Activated naive CD8-positive, alpha-beta T cell treated with anti-CD3 and anti-CD28 coated beads, Interleukin-2, amount 50 U/mL, for 24 hours (primary cell): ENCODE data around the gene PLCXD1.
"Not testable (repeated sequence)": the region's sequence is repeated elsewhere in the genome, so short reads cannot be mapped to it uniquely, and the experiment has no call there.

Experiments
- ATAC-seq: fragments of 150-1000 bp; cut with Tn5 transposase; one replicate; pipeline ENCODE4 v1.10.0; 2021
- DNase-seq: peaks from one replicate; pipeline ENCODE4 v3.0.0; 2021
- H3K27ac Mint-ChIP-seq: one replicate; pipeline ENCODE4 v1.8.0; 2021; ENCODE audit warnings: mild to moderate bottlenecking, mixed read lengths
- H3K27me3 Mint-ChIP-seq: one replicate; pipeline ENCODE4 v1.8.0; 2021; ENCODE audit warnings: mixed read lengths
- H3K36me3 Mint-ChIP-seq: one replicate; pipeline ENCODE4 v1.8.0; 2021; ENCODE audit warnings: low read depth, mixed read lengths
- H3K4me1 Mint-ChIP-seq: one replicate; pipeline ENCODE4 v1.8.0; 2021; ENCODE audit warnings: mixed read lengths
- H3K4me3 Mint-ChIP-seq: one replicate; pipeline ENCODE4 v1.8.0; 2021; ENCODE audit warnings: mild to moderate bottlenecking, moderate library complexity, mixed read lengths
- H3K9me3 Mint-ChIP-seq: one replicate; pipeline ENCODE4 v1.8.0; 2021; ENCODE audit warnings: mixed read lengths

The PLCXD1 gene

DNA sequence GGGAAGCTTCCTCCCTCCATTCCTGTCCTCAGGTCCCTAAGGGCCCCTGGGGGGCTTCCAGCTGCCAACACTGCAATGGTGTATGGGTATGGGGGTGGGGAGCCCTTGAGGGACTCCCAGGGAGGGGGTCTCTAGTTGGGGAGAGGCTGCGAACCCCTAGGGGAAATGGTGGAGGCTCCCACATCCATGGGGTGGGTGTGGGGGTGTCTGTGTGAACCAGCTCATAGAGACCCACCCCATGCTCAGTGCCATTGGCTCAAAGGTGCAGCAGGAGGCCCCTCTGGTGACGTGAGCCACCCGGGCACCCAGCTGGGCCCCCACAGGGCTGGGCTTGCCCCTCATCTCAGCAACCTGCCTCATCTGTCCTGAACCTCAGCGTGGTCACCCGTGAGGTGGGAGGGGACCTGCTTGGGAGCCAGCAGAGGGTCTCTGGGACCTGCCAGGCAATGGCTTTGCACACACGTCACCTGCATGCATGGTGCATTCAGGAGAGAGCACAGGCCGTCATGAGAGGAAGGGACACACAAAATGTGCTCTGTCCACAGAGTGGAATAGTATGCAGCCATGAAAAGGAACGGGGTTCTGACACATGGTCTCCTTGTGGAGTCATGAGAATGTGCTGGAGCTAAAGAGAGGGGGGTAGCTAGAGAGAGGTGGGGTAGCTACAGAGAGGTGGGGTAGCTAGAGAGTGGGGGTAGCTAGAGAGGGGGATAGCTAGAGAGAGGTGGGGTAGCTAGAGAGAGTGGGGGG, 22.7 kb upstream of the PLCXD1 start:
- H3K27ac Mint-ChIP-seq, result no peak overlapping the region
- no peak for DNase-seq
- H3K27me3 Mint-ChIP-seq, result no peaks in the 10 kb centered on the region
- H3K9me3 Mint-ChIP-seq, result no peaks in the 10 kb centered on the region
- H3K4me1 Mint-ChIP-seq, result no peaks in the 10 kb centered on the region
- H3K36me3 Mint-ChIP-seq, result no peaks in the 10 kb centered on the region
- no peak overlapping the region for H3K4me3 Mint-ChIP-seq
- ATAC-seq, result no peak

DNA sequence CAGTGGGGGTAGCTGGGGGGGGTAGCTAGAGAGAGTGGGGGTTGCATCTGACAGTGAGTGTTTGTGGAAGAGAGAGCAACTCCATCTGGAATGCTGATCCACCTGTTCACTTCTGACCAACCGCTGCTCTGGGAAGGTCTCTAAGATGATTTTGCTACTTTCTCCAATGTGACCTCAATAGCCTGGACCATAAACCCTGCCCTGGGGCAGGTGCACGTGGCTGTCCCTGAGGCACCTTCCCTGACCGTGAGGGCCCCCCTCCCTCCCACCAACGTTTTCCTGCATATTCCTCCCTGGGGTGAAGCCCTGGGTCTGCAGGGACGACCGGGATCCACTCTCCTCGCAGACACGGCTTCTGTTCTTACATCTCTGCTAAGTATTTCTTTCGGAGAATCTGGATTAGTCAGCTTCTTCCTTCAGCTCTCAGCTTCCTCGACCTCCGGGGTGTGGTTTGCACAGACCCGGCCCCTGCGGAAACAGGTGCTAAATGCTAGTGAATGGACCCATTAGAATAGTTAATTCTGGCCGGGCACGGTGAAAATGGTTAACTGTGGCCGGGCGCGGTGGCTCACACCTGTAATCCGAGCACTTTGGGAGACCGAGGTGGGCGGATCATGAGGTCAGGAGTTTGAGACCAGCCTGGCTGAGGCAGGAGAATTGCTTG, 21.4 kb upstream of the PLCXD1 start:
- Mint-ChIP-seq H3K27ac (no peak overlapping the region), H3K9me3 (no peaks in the 10 kb centered on the region), H3K36me3 (no peaks in the 10 kb centered on the region), H3K4me1 (no peaks in the 10 kb centered on the region), H3K4me3 (no peak overlapping the region), H3K27me3 (no peaks in the 10 kb centered on the region)
- ATAC-seq, result no peak
- DNase-seq, result no peak

DNA sequence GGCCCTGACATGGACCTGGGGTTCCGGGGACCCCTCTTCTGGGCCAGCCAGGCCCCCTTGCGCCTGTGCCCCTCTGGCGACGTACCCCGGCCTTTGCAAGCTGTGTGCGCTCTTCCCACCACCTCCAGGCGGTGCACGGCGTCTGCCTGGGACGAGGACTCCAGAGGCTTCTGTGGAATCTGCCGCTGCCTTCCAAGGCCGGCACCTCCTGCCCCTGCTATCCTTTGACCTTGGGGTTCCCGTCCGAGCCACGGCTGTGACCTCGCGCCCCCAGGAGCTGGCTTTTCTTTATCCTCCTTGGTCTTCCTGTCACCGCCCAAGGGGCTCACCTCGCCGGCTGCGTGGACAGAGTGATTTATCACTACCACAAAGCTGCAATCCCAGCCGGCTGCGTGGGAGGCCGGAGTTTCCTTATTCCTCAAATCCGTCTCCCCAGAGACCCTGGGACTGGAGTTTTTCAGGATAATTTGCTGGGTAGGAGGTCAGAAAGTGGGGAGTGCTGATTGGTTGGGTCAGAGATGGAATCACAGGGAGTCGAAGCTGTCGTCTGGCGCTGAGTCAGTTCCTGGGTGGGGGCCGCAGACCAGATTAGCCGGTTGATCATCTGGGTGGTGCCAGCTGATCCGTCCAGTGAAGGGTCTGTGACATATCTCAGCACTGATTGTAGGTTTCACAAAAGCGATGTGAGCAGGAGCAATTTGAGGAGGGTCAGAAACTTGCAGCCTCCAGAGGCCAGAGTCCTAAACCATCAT, 19.8 kb upstream of the PLCXD1 start:
- Mint-ChIP-seq H3K36me3 (no peaks in the 10 kb centered on the region), H3K27ac (no peak overlapping the region), H3K9me3 (no peaks in the 10 kb centered on the region), H3K4me3 (no peak overlapping the region), H3K27me3 (no peaks in the 10 kb centered on the region), H3K4me1 (no peaks in the 10 kb centered on the region)
- ATAC-seq (no peak), DNase-seq (no peak)

DNA sequence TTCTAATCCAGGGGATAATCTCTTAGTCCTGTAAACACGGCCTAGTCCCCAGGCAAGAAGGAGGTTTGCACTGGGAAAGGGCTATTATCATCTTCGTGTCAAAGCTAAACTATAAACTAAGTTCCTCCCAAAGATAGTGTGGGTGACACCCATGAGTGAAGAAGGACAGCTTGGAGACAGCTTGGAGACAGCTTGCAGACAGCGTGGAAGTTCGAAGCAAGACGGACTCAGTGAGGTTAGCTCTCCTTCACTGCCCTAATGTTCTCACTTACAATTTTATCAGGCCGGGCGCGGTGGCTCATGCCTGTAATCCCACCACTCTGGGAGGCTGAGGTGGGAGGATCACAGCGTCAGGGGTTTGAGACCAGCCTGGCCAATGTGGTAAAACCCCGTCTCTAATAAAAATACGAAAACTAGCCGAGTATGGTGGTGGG, 19.2 kb upstream of the PLCXD1 start:
- Mint-ChIP-seq H3K27me3 (no peaks in the 10 kb centered on the region), H3K9me3 (no peaks in the 10 kb centered on the region), H3K36me3 (no peaks in the 10 kb centered on the region), H3K4me3 (no peak overlapping the region), H3K4me1 (no peaks in the 10 kb centered on the region), H3K27ac (no peak overlapping the region)
- DNase-seq (no peak), ATAC-seq (no peak)

DNA sequence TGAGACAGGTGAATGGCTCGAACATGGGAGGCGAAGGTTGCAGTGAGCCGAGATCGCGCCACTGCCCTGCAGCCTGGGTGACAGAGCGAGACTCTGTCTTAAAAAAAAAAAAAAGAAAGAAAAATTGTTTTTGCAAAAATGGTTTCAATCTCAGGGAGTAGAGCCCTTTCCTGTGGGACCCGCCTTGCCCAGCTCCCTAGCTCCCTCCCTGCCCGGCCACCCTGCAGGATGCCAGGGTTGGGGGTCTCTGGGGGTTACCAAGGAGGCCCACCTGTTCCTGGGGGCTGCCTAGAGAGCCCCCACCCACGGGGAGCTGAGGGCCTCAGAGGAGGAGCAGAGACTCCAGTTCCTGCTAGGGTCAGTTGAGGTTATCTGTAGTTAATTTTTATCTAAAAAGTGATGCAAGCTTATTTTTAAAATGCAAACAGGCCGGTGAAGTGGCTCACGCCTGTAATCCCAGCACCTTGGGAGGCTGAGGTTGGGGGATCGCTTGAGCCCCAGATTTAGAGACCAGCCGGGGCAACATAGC, 18.7 kb upstream of the PLCXD1 start:
- no peak for ATAC-seq

DNA sequence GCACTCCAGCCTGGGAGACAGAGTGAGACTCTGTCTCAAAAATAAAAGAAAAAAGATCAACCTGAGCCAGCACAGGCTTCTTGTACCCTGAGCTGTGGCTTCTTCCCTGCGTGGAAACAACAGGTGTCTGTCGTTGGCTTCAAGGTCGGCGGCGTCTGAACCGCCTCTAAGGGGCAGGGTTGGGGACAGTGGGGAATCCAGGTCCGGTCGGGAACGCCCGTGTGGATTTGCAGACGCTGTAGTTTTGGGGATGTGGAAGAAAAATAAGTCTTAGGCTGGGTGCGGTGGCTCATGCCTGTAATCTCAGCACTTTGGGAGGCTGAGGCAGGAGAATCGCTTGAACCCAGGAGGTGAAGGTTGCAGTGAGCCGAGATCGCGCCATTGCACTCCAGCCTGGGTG, 17.2 kb upstream of the PLCXD1 start:
- not testable (repeated sequence) for DNase-seq, H3K4me1 Mint-ChIP-seq, ATAC-seq, H3K36me3 Mint-ChIP-seq, H3K27me3 Mint-ChIP-seq, H3K27ac Mint-ChIP-seq, H3K9me3 Mint-ChIP-seq, H3K4me3 Mint-ChIP-seq

More for the DNA sequence above, 18.7 kb upstream of the PLCXD1 start:
- Mint-ChIP-seq H3K27ac (no peak overlapping the region), H3K9me3 (no peaks in the 10 kb centered on the region), H3K36me3 (no peaks in the 10 kb centered on the region), H3K4me3 (no peak overlapping the region), H3K27me3 (no peaks in the 10 kb centered on the region), H3K4me1 (no peaks in the 10 kb centered on the region)
- DNase-seq, result no peak

DNA sequence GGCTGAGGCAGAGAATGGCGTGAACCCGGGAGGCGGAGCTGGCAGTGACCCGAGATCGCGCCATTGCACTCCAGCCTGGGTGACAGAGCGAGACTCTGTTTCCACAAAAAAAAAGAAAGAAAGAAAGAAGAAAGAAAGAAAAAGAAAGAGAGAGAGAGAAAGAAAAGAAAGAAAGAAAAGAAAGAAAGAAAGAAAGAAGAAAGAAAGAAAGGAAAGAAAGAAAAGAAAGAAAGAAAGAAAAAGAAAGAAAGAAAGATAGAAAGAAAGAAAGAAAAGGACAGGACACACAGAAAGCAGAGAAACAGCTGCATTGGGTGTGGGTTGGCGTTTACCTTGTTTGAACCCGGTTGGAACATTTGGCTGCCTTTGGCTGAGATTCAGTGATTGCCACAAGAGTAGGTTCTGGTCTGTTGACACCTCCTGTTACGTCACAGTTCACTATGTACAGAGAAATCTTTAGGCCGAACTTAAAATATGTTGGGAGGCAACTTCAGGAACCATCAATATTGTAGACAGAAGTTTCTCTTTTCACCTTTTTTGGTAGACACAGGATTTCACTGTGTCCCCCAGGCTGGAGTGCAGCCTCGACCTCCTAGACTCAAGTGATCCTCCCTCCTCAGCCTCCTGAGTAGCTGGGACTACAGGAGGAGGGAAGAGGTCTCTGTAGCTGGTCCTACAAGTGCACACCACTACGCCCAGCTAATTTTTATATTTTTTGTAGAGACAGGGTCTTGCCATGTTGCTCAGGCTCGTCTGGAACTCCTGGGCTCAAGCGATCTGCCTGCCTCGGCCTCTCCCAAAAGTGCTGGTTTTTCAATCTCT, 16.3 kb upstream of the PLCXD1 start:
- H3K27me3 Mint-ChIP-seq, result no peaks in the 10 kb centered on the region
- no peaks in the 10 kb centered on the region for H3K9me3 Mint-ChIP-seq
- ATAC-seq, result no peak
- no peaks in the 10 kb centered on the region for H3K4me1 Mint-ChIP-seq
- H3K36me3 Mint-ChIP-seq, result no peaks in the 10 kb centered on the region
- no peak overlapping the region for H3K4me3 Mint-ChIP-seq
- DNase-seq, result no peak
- no peak overlapping the region for H3K27ac Mint-ChIP-seq

DNA sequence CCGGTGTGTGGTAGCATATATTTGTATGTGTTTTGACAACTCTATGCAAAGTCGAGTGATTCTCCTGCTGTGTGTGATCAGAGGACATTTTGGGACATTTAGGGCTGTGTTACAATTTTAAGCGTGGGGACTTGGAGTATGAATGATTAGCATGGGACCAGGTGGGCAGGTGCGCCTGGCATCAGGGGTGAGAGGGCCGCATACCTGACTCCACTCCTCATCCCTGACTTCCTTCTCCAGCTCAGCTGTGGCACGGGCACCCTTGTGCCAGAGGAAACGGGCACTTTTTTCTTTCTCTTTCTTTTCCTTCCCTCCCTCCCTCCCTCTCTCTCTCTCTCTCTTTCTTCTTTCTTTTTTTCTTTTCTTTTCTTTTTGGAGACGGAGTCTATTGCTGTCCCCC, 15.7 kb upstream of the PLCXD1 start:
- DNase-seq, result no peak
- Mint-ChIP-seq H3K27ac (no peak overlapping the region), H3K4me1 (no peaks in the 10 kb centered on the region), H3K4me3 (no peak overlapping the region), H3K9me3 (no peaks in the 10 kb centered on the region), H3K27me3 (no peaks in the 10 kb centered on the region), H3K36me3 (no peaks in the 10 kb centered on the region)
- no peak for ATAC-seq

DNA sequence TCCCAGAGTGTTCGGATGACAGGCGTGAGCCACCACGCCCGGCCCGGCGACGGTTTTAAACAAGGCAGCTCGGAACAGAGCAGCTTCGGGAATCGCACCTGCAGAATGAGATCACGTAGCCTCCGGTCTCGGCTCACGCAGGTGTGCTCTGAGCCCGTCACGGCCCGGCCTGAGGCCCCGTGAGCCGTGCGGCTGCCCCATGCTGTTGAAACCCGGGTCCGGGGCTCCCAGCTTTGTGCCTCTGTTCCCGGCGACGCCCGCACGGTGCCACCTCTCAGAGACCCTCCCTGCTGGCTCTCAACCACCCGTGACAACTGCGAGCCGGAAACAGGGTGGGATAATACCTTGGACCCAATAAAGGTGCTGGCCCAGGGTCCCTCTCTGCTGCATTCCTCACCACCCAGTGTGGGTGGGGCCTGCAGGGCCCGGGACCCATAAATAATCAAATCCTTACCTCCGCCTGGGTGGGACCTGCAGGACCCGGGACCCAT, 13.4 kb upstream of the PLCXD1 start:
- no peaks in the 10 kb centered on the region for H3K9me3 Mint-ChIP-seq
- H3K27ac Mint-ChIP-seq, result no peak overlapping the region
- ATAC-seq (no peak), DNase-seq (no peak)
- no peaks in the 10 kb centered on the region for H3K4me1 Mint-ChIP-seq
- H3K27me3 Mint-ChIP-seq, result no peaks in the 10 kb centered on the region
- no peak overlapping the region for H3K4me3 Mint-ChIP-seq
- no peaks in the 10 kb centered on the region for H3K36me3 Mint-ChIP-seq

DNA sequence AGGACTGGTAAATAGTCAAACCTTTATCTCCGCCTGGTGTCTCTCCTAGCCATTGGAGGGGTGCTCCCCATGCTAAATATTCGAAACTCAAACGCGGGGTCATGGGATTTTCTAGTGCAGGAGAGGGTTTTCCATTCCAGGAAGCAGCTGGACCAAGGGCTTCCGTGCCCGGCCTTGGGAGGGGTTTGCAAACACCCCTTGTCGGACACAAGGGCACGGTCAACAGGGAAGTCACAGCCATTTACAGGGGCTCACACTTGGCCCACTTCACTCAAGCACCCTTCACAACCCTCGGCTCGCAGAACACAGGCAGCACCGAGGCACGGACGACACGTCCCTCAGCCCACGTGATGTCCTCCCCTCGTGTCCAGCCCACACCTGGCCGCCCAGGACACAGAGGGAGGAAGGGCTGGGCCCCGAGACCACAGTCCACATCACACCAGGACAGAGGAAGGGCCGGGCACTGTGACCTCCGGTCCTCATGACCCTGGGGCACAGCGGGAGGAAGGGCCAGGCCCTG, 10.3 kb upstream of the PLCXD1 start:
- Mint-ChIP-seq H3K4me1 (peaks cover 1% of the 10 kb centered on the region), H3K4me3 (no peak overlapping the region), H3K9me3 (no peaks in the 10 kb centered on the region), H3K27ac (no peak overlapping the region), H3K36me3 (no peaks in the 10 kb centered on the region), H3K27me3 (no peaks in the 10 kb centered on the region)
- no peak for DNase-seq
- no peak for ATAC-seq

DNA sequence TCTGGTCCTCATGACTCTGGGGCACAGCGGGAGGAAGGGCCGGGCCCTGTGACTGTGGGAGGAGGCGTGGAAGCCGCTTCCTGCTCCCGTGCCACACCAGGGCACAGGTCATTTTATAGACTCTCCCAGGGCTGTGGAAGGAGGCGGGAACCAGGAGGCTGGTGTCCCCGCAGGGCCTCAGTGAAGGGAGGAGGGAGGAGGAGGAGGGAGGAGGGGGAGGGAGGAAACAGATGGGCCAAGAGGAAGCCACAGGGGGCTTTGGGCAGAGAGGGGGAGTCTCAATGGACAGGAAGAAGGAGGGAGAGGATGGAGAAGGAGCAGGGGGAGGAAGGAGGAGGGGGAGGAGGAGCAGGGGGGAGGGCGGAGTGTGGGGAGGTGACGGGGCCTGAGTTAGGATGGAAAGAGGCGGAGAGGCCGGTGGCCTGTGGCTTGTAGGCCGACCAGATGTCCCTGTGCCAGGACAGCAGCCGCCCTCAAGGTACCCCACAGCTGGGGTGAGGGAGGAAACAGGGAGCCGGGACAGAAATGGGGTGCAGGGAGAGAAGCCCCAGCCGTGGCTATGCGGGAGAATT, 6.2 kb upstream of the PLCXD1 start:
- H3K4me3 Mint-ChIP-seq, result peak overlapping the region; percentile 14
- no peak for ATAC-seq
- H3K36me3 Mint-ChIP-seq, result no peaks in the 10 kb centered on the region
- DNase-seq, result no peak
- H3K27ac Mint-ChIP-seq, result no peak overlapping the region
- H3K9me3 Mint-ChIP-seq, result no peaks in the 10 kb centered on the region
- no peaks in the 10 kb centered on the region for H3K27me3 Mint-ChIP-seq
- peaks cover 13% of the 10 kb centered on the region for H3K4me1 Mint-ChIP-seq

DNA sequence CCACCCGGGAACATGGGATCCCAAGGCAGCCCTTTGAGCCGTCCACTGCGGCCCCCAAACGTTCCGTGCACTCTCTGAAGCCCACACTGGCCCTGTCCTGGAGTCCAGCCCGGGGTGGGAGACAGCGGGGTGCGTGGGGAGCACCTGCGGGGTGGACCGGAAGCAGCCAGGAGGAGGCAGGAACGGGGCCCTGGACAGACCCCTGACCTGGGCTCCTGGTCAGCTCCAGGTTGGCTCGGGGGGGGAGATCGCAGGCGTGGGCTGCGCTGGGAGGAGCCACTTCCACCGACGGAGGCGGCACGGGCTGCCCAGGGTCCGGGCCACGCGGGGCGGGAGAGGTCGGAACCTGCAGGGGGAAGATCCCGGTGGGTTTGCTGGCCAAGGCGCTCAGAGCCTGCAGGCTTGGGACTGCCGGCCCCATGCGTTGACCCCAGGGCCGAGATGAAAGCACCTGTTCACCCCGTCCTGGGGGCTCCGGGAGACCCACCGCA, 5.7 kb upstream of the PLCXD1 start:
- Mint-ChIP-seq H3K27me3 (no peaks in the 10 kb centered on the region), H3K27ac (no peak overlapping the region), H3K4me1 (peaks cover 13% of the 10 kb centered on the region), H3K9me3 (no peaks in the 10 kb centered on the region), H3K4me3 (peak overlapping the region; percentile 14), H3K36me3 (no peaks in the 10 kb centered on the region)
- ATAC-seq, result no peak
- no peak for DNase-seq

DNA sequence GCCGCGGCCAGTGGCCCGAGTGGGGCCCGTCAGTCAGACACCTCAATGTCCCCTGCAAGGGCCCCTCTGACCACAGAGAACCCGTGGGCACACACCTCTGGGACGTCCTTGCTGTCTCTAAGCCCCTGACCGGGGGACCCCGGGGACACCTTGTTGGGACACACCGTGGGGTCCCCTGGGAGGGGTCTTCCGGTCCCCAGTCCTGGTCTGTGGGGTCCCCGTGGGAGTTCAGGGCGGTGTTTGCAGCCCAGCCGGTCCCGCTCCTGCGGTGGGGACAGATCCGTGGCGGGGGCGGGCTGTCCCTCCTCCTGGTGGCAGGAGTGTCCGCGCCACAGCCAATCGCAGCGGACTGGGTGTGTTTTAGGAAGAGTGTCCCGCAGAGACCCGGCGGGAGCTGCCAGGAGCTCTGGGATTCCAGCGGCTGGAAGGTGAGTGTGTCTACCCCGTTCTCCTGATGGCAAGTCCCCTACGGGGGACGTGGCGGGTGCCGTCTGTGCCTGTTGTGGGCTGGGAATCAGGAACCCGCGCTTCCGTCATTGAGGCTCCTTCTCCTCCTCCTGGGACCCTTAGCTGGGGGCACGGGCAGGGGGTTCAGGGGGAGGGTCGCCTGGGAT, 5.1 kb upstream of the PLCXD1 start:
- H3K4me1 Mint-ChIP-seq, result peaks cover 13% of the 10 kb centered on the region
- H3K36me3 Mint-ChIP-seq, result no peaks in the 10 kb centered on the region
- H3K9me3 Mint-ChIP-seq, result no peaks in the 10 kb centered on the region
- ATAC-seq, result peak; percentile 80
- DNase-seq, result peak; percentile 48
- H3K4me3 Mint-ChIP-seq, result peak overlapping the region; percentile 69
- no peaks in the 10 kb centered on the region for H3K27me3 Mint-ChIP-seq
- H3K27ac Mint-ChIP-seq, result no peak overlapping the region
